ENCODE measurements around the gene UTP15. TPM values are rescaled to one million over a fixed set of nuclear protein-coding genes. Genes with fewer than 3 reads are reported as not detected.

UTP15 gene
- polyA plus RNA-seq, 3 donors = 2.3 to 9.1 (median 3.3) TPM

DNA sequence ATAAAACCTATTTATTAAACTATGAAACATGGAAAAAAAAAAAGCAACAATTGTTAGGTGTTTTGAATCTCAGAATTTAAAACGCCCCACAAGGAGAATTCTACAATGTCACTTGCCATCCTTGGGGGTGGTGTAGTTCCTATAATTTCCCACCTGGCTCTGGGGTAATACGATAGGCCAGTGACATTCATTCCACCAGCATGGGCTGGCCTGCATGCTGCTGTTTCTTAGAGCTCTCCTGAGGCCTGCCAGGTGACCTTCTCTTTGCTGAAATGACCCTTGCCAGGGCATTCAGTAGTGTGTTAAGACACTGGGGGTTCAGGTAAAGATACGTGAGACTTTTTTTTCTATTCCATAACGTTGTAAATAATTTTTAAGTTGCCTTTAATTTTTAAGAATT, 50.4 kb downstream of the UTP15 start:
- 75 to 94% (median 90%) methylated on average over 4 of the region's 4 CpGs for WGBS, 3 donors
- no peak overlapping the region for H3K27ac ChIP-seq (ENCODE audit: low read depth, low read length)

DNA sequence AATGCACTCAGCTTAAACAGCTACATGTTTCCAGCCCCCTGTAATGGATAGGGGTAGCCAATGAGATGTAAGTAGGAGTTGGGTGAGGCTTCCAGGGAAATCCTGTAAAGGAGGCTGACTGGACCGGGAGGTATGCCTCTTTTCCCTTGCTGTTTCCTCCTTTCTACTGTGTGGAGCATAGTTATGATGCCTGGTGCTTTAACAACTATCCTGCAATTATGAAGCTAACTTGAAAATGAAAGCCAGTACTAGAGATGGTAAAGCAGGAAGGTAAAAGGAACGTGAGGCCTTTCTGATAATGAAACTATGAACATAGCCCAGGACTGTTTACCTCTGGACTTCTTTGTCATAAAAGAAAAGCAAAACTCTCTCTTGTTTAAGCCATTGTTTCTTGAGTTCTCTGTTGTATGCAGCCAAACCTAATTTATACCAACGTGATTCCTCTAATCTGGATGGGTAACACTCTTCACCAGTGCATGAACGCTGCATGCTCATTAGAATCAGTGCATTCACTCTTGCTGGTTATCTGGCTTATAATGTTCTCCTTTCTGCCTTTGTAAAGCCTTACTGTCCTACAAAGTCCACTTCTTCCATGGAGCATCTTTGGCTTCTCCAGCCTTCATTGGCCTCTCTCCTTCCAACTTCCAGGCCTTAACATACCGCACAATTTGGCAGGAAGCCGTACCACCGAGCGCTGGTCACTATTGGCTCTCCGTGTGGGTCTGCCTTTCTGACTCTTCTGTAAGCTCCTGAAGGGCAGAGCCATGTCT, 52.2 kb downstream of the UTP15 start:
- 62 to 78% (median 73%) methylated on average over 9 of the region's 9 CpGs for WGBS, 3 donors
- no peak overlapping the region for H3K27ac ChIP-seq (ENCODE audit: low read depth, low read length)

DNA sequence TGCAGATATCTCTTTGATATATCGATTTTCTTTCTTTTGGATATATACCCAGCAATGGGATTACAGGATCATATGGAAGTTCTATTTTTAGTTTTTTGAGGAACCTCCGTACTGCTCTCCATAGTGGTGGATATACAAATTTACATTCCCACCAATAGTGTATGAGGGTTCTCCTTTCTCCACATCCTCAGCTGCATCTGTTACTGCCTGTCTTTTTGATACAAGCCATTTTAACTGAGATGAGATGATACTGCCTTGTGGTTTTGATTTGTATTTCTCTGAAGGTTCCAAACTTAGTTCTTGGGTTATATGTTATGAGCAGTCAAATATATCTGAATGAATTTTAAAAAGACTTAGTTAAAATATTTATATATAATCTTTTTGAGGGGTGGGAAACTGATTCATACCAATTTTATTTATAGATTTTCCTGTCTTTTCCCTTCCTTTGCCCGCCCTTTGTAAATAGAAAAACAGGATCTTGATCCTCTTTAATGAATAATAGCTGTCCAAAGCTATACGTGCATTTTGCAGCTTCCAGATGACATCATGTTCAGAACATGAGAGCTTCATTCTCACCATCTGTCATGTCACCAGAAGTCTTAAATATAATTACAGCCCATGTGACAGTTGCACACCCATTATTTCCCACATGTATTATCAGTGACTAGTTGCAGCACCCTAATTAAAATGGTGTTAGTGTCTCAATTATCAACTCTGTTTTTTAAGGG, 54.2 kb downstream of the UTP15 start:
- H3K27ac ChIP-seq (ENCODE audit: low read depth, low read length) = no peak overlapping the region
- WGBS, 3 donors = 64 to 72% (median 68%) methylated on average over 4 of the region's 4 CpGs

DNA sequence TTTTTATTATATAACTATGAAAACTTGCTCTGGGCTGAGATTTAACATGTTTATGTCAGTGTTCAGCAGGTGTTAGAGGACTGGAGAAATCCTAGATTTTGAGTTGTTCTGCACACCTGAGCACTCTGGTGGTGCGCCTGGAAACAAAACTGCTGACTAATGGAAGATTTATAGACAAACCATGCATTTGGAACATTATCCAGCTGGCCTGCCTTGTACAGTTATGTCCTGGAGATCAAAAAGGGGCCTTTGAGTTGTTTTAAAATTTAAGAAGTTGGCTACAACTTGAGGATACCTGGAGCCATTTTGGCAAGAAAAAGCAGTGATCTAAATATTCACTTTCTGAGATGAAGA, 54.8 kb downstream of the UTP15 start:
- 58 to 92% (median 82%) methylated on average over 1 of the region's 1 CpG for WGBS, 3 donors
- no peak overlapping the region for H3K27ac ChIP-seq (ENCODE audit: low read depth, low read length)

DNA sequence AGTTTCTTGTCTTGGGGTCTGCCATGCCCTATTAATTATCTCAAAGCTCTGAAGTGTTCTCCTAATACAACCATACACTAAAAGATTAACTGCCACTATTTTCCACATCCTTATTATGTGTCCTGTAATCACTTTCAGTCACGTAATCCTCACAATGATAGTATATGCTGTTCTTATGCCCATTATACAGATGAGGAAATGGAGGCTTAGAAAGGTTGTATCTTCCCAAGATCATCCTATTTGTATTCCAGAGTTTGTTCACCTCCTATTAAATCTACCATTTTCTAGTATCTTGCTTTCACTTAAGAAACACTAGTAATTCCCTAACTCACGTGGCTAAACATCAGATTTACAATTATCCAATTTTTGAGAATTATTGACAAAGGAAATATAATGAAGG, 57.5 kb downstream of the UTP15 start:
- WGBS, 3 donors = 68 to 95% (median 94%) methylated on average over 2 of the region's 2 CpGs
- H3K27ac ChIP-seq (ENCODE audit: low read depth, low read length) = no peak overlapping the region

DNA sequence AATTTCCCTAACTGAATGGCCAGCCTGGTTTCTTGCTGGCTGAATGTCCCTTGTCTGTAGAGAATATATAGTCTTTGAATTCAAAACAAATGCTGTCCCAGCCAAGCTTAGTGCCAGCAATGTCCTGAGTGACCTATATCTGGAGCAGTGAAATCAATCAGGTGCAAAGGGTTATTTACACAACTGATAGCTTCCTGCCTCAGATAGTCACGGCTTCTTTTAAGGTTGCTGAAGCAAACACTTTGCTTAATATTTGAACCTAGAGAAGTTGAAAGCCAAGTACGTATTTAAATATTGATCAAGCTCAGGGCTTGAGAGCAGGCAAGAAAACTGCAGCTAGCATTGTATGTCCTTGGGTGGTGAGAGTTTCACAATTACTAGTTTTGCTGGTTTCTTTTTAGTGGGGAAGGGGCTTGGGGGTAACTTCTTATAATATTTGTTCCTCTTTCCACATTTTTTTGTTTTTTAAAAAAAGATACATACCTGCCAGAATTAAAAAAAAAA, 58.4 kb downstream of the UTP15 start:
- 21 to 79% (median 70%) methylated on average over 2 of the region's 2 CpGs for WGBS, 3 donors
- no peak overlapping the region for H3K27ac ChIP-seq (ENCODE audit: low read depth, low read length)

DNA sequence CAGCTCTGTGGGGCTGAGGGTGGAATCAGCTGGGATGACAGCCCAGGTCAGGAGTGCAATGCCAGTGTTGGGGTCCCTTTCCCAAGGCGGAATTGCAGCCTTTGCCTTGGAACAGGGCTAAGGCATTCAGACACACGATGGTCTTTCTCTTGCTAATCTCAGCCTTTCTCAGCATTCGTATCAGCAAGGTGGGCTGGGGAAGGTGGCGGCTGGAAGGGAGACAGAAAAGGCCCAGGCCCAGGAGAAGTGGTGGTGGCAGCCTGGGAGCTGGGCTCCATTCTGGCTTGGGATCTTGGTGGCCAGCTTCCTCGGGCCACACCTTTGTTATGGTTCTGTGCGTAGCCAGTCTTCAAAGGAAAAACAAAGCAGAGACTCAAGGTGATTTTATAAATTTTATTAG, 59.3 kb downstream of the UTP15 start:
- WGBS, 3 donors = 68 to 88% (median 83%) methylated on average over 6 of the region's 6 CpGs
- no peak overlapping the region for H3K27ac ChIP-seq (ENCODE audit: low read depth, low read length)

DNA sequence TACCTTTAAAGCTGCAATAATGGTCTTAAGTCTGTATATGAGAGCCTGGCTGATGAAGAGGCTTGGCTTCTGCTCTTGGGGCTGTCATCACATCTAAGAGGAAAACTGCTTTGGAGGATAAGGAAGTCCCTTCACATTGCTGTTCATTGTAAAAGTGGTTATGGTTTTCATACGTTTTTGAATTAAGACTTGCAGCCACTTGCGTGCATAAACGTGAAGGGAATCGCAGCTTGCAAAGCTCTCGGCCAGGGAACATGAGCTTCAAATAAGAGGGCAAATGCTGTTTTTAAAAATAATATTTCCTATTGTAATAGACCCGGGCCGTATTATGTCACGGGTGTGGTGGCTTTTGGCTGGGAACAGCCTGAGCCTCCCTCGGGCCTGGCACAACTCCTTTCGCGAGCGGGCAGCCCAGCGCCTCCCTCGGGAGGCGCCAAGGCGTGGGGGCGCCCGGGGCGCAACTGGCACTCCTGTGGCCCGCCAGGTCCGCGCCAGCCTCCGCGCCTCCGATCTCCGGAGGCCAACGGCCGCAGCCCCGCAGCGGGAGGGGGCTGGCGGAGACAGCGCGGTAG, 59.9 kb downstream of the UTP15 start:
- WGBS, 3 donors = 1 to 3% (median 2%) methylated on average over 27 to 33 of the region's 33 CpGs

DNA sequence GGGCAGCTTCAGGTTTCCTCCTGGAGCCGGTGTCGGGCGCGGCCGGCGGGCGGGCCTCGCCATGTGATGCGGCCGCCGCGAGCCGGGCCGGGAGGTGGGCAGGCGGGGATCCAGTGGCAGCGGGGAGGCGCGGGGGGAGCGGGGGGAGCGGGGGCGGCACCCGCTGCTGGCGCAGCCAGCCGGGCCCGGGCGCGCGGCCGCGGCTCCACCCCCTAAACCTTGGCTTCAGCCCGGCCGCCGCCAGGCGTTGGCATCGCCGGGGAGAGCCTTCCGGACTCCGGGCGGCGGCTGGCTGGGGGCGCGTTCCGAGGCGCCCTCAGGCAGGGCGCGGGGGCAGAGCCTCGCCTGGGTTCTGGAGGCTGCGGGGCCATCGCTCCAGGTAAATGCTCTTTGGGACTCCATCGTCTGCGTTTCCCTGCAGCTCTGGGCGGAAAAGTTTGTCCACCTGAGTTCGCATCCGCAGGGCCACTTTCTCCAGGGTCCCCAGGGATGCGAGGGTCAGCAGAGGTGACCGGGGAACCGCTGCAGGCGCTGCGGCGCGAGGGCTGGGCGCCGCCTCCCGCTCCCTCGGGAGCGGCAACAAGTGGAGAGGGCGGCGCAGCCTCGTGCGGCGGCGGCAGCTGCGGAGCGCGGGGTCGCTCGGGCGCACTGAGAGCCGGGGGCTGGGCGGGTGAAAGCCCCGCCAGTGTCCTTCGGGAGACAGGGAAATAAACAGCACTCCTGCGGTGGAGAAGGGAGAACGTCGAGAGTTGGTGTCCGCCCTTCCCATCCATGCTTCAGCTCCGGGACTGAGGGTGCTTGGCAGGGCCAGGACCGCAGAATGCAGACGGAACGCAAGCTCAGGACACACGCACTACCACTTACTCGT, 60.6 kb downstream of the UTP15 start, which contains the start of gene ARHGEF28:
TSS of gene ARHGEF28 (plus strand) at position 253 of the 868 bp plus-strand sequence. CDS start 58,656 bp downstream, outside the sequence.
- no peak within 1 kb of the TSS for H3K27ac ChIP-seq (ENCODE audit: low read depth, low read length)
- WGBS, 3 donors = 1 to 2% (median 1%) methylated on average over 52 to 91 of the region's 92 CpGs

More for the DNA sequence above, 59.9 kb downstream of the UTP15 start:
- no peak overlapping the region for H3K27ac ChIP-seq (ENCODE audit: low read depth, low read length)

DNA sequence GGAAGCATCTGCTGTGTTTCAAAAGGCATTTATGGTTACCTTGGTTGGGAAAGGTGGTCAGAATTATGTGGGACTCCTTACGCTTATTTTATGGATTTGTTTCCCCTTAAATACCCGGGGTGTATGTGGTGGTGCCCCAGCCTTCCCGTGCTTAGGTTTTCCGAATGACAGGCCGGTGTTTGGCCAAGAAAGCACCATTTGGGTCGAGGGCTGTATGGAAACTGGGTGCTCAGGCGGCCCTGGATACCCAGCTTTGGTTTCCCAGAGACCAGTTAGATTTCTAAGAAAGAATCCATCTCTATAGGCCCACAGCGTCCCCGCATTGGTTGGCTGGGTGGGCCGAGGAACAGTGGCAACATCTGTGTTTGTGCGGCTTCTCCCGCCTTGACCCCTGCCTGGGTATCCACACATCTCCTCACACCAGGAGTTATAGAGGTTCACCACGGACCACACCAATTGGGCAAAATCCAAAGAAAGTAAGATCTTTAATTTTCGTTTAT, 61.3 kb downstream of the UTP15 start:
- H3K27ac ChIP-seq (ENCODE audit: low read depth, low read length) = no peak overlapping the region
- WGBS, 3 donors = 36 to 78% (median 71%) methylated on average over 14 of the region's 14 CpGs

DNA sequence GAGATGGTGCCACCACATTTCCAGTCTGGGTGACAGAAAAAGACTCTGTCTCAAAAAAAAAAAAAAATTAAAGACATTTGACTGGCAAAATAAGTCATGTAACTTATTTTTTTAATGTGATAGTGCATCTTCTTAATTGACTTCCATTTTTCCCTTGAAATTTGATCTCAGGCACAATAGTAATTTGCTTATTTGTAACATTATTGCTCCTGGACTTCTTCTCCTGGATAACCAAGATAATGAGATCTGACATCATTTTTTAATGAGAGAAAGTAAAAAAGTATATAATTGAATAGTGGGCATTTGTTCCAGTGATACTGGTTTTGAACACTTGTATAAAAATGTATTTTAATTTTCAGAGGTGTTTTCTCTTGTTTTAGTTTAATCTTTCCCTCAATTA, 63.9 kb downstream of the UTP15 start:
- H3K27ac ChIP-seq (ENCODE audit: low read depth, low read length) = no peak overlapping the region

DNA sequence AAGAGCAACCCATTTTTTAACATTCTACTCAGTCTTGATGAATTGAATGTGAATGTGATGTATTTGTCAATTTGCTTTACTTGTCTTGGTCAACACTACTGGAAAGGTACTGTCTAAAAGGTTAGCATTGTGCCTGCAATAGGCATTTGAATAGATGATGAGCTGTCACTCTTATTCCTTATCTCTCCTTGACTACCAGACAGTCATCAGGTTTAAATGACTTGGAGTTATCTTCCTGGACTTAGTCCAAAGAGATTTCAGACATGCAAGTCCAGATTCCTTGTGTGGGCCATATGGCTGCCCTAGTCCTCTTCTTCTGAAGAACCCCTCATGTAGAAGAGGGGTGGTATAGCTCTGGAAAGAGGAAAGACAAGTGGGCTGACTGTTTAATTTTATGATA, 65.2 kb downstream of the UTP15 start:
- H3K27ac ChIP-seq (ENCODE audit: low read depth, low read length) = no peak overlapping the region

DNA sequence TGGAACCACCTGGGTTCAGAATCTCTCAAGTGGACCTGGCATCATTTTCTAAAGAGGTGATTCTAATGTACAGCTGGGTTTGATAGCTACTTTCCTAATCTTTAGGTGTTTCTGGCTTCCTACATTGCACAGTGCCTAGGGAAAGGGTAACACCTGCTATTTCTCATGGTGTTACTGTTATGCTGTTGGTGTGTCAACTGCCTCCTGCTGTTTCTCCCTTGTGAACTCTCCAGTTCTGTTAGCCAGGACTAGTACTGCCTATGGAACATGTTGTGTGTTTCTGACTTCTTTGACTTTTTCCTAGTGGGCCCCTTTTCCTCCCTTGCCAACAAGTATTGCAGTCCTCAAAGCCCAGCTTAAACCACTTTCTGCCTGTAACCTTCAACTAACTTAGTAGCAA, 66.0 kb downstream of the UTP15 start:
- no peak overlapping the region for H3K27ac ChIP-seq (ENCODE audit: low read depth, low read length)

Other genes starting within 250 kb of the UTP15 start
- under 1 TPM; 0.05 to 0.34 (median 0.31) TPM for gene FOXD1, start 117.0 kb upstream of the UTP15 start, polyA plus RNA-seq
- 100 to 1,000 TPM; 398 to 993 (median 677) TPM for gene BTF3, start 67.3 kb upstream of the UTP15 start, polyA plus RNA-seq
- gene ANKRA2, start 104 bp upstream of the UTP15 start, polyA plus RNA-seq = 10 to 100 TPM in 1 of 3 donors, 1 to 10 TPM in 2; 8.1 to 11.7 (median 9.4) TPM
- 10 to 100 TPM in 1 of 3 donors, 1 to 10 TPM in 2; 1.9 to 11.6 (median 5.5) TPM for gene ARHGEF28, start 60.5 kb downstream of the UTP15 start, polyA plus RNA-seq